ENCODE data around the gene MYOCD. TPM values are rescaled to one million over a fixed set of nuclear protein-coding genes. Genes with fewer than 3 reads are reported as not detected.

Gene MYOCD
- total RNA-seq, 1 experiment from 2014 or later: not detected

DNA sequence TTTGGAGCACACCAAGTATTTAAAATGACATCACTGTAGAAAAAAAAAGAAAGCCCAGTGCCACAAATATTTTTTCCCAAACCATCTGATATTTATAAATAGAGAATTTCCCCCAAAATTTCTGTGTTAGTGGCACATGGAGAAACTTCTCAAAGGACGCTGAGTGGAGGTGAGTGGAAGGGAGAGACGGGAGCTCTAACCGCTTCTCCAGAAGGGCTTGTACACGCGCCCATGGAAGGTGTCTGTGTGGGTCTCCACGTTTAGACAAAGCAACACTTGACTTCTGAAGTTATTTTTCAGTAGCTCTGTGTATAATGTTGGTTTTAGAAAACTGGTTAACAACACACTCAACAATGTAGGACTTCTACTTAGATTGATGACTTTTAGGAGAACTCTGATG, 1.0 kb downstream of the MYOCD start:
- Histone ChIP-seq H3K9me2 (ENCODE audit: insufficient read depth) (no peaks in the 10 kb centered on the region), H3K79me2 (ENCODE audit: insufficient read depth, low read length) (no peaks in the 10 kb centered on the region), H3K9me3 (ENCODE audit: control insufficient read depth in 1 of 2, insufficient read depth in 1 of 2, low read depth in 1 of 2, low read length in 2 of 2) (no peaks in the 10 kb centered on the region), H3K36me3 (ENCODE audit: control insufficient read depth in 1 of 2, insufficient read depth in 2 of 2, low read length in 2 of 2) (no peaks in the 10 kb centered on the region), H4K20me1 (ENCODE audit: insufficient read depth) (no peaks in the 10 kb centered on the region), H3K9ac (ENCODE audit: low read length) (no peak overlapping the region), H3K27me3 (ENCODE audit: insufficient read depth, low read length) (peaks cover 31% of the 10 kb centered on the region), H2AFZ (ENCODE audit: low read depth, low read length, poor library complexity, severe bottlenecking) (no peak overlapping the region), H3K4me1 (ENCODE audit: control insufficient read depth in 1 of 2, insufficient read depth in 2 of 2, low read length in 2 of 2) (no peaks in the 10 kb centered on the region), H3K4me3 (replicated peaks in 1 of 2; ENCODE audit: low read depth in 1 of 2, low read length in 2 of 2) (no peak overlapping the region), H3K4me2 (ENCODE audit: low read length) (no peak overlapping the region), H3K27ac (ENCODE audit: low read depth, low read length) (no peak overlapping the region)
- CTCF ChIA-PET: interaction anchor here (1.0 to 2.8 kb wide), 5 partner anchors 76 to 486 kb away, joined by 3 to 32 read pairs (median 7); no protein-coding TSS in a partner anchor
- ATAC-seq: no peak
- no peak for DNase-seq (ENCODE audit: low read depth, low spot score)
- RAD21 ChIA-PET (ENCODE audit: low non-redundant PET in 1 of 2, low total read pairs in 2 of 2, uncharacterized antibody in 2 of 2, unreplicated experiment in 2 of 2): interaction anchor here in 1 of 2 experiments (0.9 kb wide), 1 partner anchor 324 kb away, joined by 3 read pairs; no protein-coding TSS in a partner anchor
- intact Hi-C loops (cut with micrococcal nuclease): loop anchor here (1.0 to 10.0 kb wide), 4 partner anchors 324 to 1792 kb away; no protein-coding TSS in a partner anchor
- POLR2A ChIA-PET: no interaction called here
- no TSS peak for BruUV-seq (replicated peaks)
- TF ChIP-seq CEBPB (IDR thresholded peaks at IDR 0.05; ENCODE audit: low read depth): no peak
- TF ChIP-seq, protein P1, sequence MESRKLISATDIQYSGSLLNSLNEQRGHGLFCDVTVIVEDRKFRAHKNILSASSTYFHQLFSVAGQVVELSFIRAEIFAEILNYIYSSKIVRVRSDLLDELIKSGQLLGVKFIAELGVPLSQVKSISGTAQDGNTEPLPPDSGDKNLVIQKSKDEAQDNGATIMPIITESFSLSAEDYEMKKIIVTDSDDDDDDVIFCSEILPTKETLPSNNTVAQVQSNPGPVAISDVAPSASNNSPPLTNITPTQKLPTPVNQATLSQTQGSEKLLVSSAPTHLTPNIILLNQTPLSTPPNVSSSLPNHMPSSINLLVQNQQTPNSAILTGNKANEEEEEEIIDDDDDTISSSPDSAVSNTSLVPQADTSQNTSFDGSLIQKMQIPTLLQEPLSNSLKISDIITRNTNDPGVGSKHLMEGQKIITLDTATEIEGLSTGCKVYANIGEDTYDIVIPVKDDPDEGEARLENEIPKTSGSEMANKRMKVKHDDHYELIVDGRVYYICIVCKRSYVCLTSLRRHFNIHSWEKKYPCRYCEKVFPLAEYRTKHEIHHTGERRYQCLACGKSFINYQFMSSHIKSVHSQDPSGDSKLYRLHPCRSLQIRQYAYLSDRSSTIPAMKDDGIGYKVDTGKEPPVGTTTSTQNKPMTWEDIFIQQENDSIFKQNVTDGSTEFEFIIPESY (IDR thresholded peaks at IDR 0.05; ENCODE audit: extremely low read depth, insufficient replicate concordance, low read length): no peak

- peaks cover 34% of the 10 kb centered on the region for H3K27me3 ChIP-seq (ENCODE audit: insufficient read depth, low read length)
- H3K27ac ChIP-seq (ENCODE audit: low read depth, low read length): no peak overlapping the region
- ChIA-PET RAD21 (ENCODE audit: low non-redundant PET in 1 of 2, low total read pairs in 2 of 2, uncharacterized antibody in 2 of 2, unreplicated experiment in 2 of 2) (interaction anchor here in 1 of 2 experiments (0.9 kb wide), 1 partner anchor 325 kb away, joined by 3 read pairs; no protein-coding TSS in a partner anchor), POLR2A (no interaction called here), CTCF (interaction anchor here (1.0 to 2.8 kb wide), 5 partner anchors 75 to 486 kb away, joined by 3 to 32 read pairs (median 7); no protein-coding TSS in a partner anchor)
- H3K4me2 ChIP-seq (ENCODE audit: low read length): no peak overlapping the region
- H3K9ac ChIP-seq (ENCODE audit: low read length): no peak overlapping the region
- ATAC-seq: peak; percentile 70
- H4K20me1 ChIP-seq (ENCODE audit: insufficient read depth): no peaks in the 10 kb centered on the region
- H3K4me3 ChIP-seq (replicated peaks in 1 of 2; ENCODE audit: low read depth in 1 of 2, low read length in 2 of 2): no peak overlapping the region
- no peaks in the 10 kb centered on the region for H3K9me3 ChIP-seq (ENCODE audit: control insufficient read depth in 1 of 2, insufficient read depth in 1 of 2, low read depth in 1 of 2, low read length in 2 of 2)
- H2AFZ ChIP-seq (ENCODE audit: low read depth, low read length, poor library complexity, severe bottlenecking): no peak overlapping the region
- peak; percentile 35 to 53 (median 36); a peak in 4 of 6 replicates for TF ChIP-seq CTCF (IDR thresholded peaks at IDR 0.05 in 2 of 3, conservative IDR thresholded peaks at IDR 0.05 in 1 of 3; ENCODE audit: borderline replicate concordance in 1 of 3, insufficient read depth in 1 of 3, low read depth in 2 of 3, low read length in 2 of 3)
- TF ChIP-seq RAD21 (IDR thresholded peaks at IDR 0.05; ENCODE audit: low read depth): peak; percentile 70
- no peak for TF ChIP-seq ZNF274 (IDR thresholded peaks at IDR 0.05; ENCODE audit: low read depth, low read length)
- H3K9me2 ChIP-seq (ENCODE audit: insufficient read depth): no peaks in the 10 kb centered on the region
- BruUV-seq (replicated peaks): no TSS peak
- H3K36me3 ChIP-seq (ENCODE audit: control insufficient read depth in 1 of 2, insufficient read depth in 2 of 2, low read length in 2 of 2): no peaks in the 10 kb centered on the region
- intact Hi-C loops (cut with micrococcal nuclease): loop anchor here (1.0 to 10.0 kb wide), 4 partner anchors 325 to 1793 kb away; no protein-coding TSS in a partner anchor
- H3K4me1 ChIP-seq (ENCODE audit: control insufficient read depth in 1 of 2, insufficient read depth in 2 of 2, low read length in 2 of 2): no peaks in the 10 kb centered on the region
- no peaks in the 10 kb centered on the region for H3K79me2 ChIP-seq (ENCODE audit: insufficient read depth, low read length)
- DNase-seq (ENCODE audit: low read depth, low spot score): peak; percentile 40
These were observed 1.7 kb downstream of the MYOCD start for GRCh38 chr17:12667299-12667958.
